T follicular helper cell (primary cell): ENCODE results near the gene MYL9.
"Not testable (repeated sequence)": the region's sequence is repeated elsewhere in the genome, so short reads cannot be mapped to it uniquely, and the experiment has no call there.

Experiments used
- DNase-seq: peaks from one replicate; pipeline ENCODE4 v3.0.0-alpha.2; 2020; ENCODE audit warnings: low read depth
- total RNA-seq, 2 experiments: gene quantifications; one replicate each; lab custom pipeline; 2026; lab: John Stamatoyannopoulos, UW

Gene MYL9
- 0 reads per million in 2 experiments for total RNA-seq

GRCh38 chr20:36541227-36541767 is at the start of gene MYL9:
Gene MYL9, plus strand, starts transcription at chr20:36541519. Its CDS starts 3,366 bp downstream, at chr20:36544885.
- DNase-seq, result no peak

DNA sequence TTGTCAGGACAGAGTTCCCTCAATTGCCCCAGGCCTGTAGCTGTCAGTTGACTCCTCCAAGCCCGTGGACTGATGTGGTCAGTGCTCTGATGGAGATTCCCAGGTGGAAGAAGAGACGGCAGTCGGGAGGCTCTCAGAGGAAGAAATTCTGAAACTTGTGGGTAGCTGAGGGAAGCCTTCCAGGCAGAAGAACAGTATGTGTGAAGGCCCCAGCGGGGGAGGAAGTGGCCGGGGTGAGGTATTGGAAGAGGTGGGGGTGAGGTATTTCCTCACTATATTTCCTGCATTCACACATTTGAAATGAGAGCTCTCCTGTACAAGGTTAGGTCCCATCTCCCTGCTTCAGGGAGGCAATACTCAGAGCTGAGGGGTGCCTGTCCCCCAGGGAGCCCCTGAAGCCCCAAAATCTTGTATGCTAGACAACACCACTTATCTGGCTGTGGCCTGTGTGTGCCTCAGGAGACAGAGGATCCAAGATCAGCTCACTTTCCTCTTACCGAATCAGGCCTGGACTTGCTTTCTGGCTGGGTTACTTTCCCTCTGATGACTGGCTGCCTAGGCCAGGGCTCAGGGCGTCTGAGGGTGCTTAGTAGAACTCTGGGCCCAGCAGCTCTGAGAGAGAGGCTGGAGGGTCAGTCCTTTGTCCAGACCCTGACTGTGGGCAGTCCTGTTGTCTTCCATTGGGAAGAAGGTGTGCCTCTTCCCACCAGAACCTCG is 49.3 kb upstream of the MYL9 start:
- DNase-seq, result peak; percentile 19

GRCh38 chr20:36493051-36493800 is 48.1 kb upstream of the MYL9 start:
- no peak for DNase-seq

DNA sequence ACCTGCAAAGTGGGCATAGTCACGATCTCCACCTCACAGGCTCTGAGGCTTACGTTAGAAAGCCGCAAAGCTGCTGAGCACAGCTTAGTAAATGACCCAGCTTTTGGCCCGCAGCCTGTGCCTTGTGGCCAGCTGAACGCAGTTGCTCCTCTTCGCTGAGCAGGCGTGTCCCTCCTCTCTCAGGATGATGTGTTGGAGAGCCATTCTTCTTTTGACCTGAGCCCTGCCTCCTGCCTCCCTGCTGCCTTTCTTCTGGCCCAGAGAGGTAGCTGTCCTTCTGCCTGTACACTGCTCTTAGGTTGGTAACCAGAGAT is 47.6 kb upstream of the MYL9 start:
- DNase-seq, result no peak

- DNase-seq, result no peak
Measured at GRCh38 chr20:36496707-36497669, 44.3 kb upstream of the MYL9 start.

DNA sequence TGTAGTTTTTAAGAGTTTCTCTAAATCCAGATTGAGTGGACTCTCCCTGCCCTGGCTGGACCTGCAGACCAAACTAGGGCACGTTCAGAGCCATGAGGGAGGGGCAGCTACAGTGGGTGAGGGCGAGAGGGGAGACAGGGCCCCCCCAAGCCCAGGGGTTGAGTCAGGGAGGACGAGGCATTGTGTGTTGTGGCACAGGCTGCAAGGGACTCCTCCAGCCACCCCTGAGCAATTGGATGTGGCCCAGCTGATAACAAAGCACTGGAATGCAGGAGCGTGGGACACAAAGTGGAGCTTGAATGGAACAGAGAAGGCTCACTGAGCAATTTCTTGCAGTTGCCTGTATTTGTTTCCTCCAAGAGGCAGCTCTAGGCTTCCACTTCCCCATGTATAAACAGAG is 43.5 kb upstream of the MYL9 start:
- DNase-seq, result no peak

GRCh38 chr20:36498386-36499179 is 42.7 kb upstream of the MYL9 start:
- DNase-seq, result no peak

GRCh38 chr20:36499211-36499610 is 42.1 kb upstream of the MYL9 start:
- DNase-seq, result no peak

GRCh38 chr20:36499723-36500501 is 41.4 kb upstream of the MYL9 start:
- no peak for DNase-seq

DNA sequence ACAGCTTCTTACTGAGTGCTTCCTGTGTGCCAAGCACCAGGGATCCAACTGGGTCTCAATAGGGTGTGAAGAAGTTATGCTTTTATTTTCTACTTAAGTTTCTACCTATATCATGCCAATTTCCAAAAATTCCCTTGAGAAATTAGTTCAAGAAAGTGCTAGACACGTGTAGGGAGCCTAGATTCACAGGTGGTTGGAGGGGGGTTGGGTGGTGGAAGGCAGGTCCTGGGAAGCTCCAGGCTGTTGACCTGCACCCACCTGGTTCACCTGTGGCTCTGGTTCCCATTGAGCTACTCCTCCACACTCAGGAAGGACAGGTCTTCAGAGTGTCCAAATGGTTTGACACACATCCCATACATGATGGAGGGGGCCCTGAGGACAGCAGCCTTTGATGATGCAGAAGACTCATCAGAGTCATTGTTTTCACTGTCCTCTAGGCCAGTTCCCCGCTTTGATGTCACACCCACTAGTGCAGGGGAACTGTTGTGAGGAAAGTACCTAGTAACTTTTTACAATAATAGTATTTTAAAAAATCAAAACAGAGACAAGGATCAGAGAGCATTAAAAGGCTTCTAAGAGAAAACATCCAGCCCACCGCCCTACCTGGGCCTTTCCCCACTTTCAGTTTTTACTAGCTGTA is 39.8 kb upstream of the MYL9 start:
- no peak for DNase-seq

DNA sequence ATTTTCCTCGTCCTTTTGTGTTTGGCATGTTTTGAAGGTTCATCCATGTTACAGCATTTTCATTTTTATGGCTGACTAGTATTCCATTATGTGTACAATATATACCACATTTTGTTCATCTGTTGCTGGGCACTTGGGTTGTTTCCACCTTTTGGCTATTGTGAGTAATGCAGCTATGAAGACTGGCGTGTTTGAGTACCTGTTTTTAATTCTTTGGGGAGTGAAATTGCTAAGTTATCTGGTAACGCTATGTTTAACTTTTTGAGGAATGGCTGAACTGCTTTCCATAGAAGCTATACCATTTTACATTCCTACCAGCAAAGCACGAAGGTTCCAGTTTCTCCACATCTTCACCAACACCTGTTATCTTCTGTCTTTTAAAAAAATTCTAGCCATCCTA is 37.0 kb upstream of the MYL9 start:
- no peak for DNase-seq

DNA sequence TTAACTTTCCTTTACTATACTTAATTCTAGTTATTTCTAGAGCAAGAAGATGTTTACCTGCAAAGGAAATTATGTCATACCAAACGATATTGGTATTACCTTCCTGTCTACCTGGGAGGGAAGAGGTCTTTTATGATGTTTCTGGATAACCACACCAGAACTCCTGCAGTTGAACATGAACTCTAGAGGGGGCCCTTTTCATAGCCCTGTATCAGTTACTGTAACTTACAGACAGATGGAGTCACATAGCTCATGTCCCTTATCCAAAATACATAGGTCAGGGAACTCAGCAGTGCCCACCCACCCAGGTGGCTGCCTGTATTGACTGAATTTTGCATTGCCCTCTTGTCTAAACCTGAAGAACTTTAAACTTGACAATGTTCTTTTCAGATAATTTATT is 35.1 kb upstream of the MYL9 start:
- DNase-seq, result no peak

DNA sequence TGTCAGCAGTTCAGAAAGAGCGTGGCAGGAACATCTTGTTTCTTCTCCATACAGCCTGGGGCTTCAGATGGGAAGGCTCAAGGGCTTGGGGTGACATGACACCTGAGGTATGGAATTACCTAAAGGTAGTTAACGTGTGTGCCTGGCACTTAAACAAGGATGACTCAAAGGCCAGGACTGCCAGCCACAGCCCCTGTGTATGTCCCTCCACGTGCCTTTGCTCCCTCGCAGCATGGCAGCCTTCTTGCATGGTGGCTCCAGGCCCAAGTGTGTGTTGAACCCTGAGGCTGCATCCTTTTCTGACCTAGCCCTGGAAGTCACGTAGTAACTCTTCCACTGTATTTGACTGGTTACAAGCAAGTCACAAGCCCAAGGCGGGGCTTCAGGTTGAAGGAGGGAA is 33.6 kb upstream of the MYL9 start:
- DNase-seq, result no peak

DNA sequence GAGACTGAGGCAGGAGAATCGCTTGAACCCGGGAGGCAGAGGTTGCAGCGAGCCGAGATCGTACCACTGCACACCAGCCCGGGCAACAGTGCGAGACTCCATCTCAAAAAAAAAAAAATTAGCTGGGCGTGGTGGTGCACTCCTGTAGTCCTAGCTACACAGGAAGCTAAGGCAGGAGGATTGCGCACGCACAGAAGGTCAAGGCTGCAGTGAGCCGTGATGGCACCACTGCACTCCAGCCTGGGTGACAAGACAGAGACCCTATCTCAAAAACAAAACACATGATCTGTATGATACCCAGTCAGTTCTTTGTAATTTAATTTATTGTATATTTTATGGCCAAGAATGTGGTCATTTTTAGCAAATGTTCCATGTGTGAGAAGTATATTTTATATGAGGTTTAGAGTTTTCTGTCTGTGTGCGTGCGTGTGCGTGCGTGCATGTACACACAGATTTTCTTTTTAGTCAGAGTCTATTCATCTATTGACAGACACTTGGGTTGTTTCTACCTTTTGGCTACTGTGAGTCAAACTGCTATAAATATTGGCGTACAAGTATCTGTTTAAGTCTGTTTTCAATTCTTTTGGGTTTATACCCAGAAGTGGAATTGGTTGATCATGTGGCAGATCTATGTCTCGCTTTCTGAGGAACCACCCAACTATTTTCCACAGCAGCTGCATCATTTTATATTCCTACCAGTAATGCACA is 22.2 kb upstream of the MYL9 start:
- no peak for DNase-seq

DNA sequence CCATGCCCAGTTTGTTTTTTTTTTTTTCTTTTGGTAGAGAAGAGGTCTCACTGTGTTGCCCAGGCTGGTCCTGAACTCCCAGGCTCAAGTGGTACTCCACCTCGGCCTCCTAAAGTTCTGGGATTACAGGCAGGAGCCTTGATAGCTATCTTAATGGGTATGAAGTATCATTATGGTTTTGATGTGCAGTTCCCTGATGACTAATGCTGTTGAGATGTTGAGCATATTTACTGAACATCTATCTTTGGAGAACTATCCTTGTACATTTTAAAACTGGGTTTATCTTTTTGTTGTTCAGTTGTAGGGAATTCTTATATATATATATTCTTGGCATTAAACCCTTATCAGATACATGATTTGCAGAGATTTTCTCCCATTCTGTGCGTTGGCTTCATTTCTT is 21.4 kb upstream of the MYL9 start:
- DNase-seq, result no peak

DNA sequence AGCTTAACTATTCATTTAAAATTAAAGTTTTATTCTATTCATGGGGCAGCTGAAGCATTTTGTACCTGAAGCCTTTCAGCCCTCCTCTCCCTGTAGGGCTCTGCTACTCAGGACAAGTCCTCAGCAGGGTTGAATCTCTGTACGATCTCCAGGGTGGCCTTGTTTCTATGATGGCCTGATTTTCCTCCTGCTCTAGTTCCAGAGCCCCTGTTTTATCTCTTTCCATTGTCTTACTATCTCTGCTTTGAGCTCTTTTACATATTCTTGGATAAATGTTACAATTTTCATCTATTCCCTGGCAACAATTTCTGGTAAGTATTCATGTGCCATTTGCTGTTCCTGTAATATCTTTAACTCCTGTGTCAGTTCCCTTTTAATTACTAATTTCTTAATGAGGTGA is 19.8 kb upstream of the MYL9 start:
- DNase-seq, result no peak

DNA sequence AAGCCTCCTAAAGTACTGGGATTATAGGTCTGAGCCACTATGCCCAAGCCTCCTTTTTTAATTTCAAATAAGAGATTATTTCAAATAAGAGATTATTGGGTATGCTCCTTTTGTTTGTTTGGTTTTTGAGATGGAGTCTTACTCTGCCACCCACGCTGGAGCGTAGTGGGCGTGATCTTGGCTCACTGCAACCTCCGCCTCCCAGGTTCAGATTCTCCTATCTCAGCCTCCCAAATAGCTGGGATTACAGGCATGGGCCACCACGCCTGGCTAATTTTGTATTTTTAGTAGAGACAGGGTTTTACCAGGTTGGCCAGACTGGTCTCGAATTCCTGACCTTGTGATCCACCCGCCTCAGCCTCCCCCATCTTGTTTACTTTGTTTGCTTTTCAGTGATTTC is 18.9 kb upstream of the MYL9 start:
- DNase-seq, result not testable (repeated sequence)

- no peak for DNase-seq
Measured at GRCh38 chr20:36523341-36523740, 18.0 kb upstream of the MYL9 start.

- DNase-seq, result no peak
Measured at GRCh38 chr20:36525620-36526365, 15.5 kb upstream of the MYL9 start.
